ENCODE data around the gene KRT6A.
"Not testable (repeated sequence)": the region's sequence is repeated elsewhere in the genome, so short reads cannot be mapped to it uniquely, and the experiment has no call there.

Gene KRT6A

DNA sequence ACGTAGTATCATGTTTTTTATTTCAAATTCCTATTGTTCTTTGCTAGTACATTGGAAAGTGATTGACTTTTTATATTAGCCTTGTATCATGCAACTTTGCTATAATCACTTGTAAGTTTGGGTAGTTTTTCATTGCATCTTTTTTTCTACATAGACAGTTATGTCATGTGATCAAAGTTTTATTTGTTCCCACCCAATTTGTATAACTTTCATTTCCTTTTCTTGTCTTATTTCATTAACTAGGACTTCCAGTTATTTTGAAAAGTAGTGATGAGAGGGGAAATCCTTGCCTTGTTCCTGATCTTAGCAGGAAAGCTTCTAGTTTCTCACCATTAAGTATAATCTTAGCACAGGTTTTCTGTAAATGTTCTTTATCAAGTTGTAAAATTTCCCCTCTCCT is 9.8 kb upstream of the KRT6A start:
- no peak for DNase-seq (ENCODE audit: low spot score)
- no peak for FAIRE-seq

- DNase-seq (ENCODE audit: low spot score), result no peak
- no peak for FAIRE-seq
Measured at GRCh38 chr12:52501490-52501889, 8.4 kb upstream of the KRT6A start.

DNA sequence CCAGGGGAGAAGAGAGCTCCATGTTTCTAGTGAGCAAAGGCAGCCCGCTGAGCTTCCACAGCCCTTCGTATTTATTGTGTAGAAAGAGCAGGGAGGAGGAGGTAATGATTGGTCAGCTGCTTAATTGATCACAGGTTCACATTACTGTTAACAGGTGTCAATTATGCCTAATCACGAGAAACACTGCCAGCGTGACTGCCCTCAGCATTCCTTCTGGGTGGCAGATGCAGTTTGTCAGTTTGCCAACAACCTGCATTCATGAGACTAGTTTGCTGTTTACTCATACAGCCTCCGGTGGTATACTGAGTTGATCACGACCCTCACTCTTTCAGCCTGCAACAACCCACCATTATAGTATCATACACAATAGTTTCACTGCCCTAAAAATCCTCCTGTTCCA is 7.5 kb upstream of the KRT6A start:
- not testable (repeated sequence) for FAIRE-seq; DNase-seq (ENCODE audit: low spot score)

GRCh38 chr12:52499806-52500560 is 6.9 kb upstream of the KRT6A start:
- DNase-seq (ENCODE audit: low spot score), result no peak
- FAIRE-seq, result no peak

GRCh38 chr12:52498946-52499345 is 5.9 kb upstream of the KRT6A start:
- FAIRE-seq (no peak), DNase-seq (ENCODE audit: low spot score) (no peak)

DNA sequence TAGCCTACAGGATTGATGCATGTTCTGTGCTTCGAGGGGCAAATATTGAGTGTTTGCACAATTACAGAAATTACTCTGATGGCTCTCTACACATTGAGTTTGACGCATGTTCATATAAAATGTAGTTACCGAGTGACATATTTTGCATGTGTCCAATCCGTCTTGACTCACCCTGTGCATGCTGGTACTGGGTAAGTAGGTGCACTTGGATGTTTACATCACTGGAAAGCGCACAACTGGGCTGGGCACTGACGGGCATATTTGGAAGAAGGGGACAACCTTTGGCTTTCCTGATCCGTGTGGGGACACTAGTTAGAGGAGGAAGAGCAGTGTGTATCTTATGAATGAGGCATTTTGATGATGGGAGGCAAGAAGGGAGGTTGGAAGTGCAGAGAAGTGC is 4.9 kb upstream of the KRT6A start:
- no peak for DNase-seq (ENCODE audit: low spot score)
- no peak for FAIRE-seq

- peak; percentile 20 for FAIRE-seq
Measured at GRCh38 chr12:52496590-52497071, 3.6 kb upstream of the KRT6A start.

GRCh38 chr12:52496054-52496453 is 3.0 kb upstream of the KRT6A start:
- no peak for DNase-seq (ENCODE audit: low spot score)
- no peak for FAIRE-seq

More at GRCh38 chr12:52496590-52497071, 3.6 kb upstream of the KRT6A start:
- DNase-seq (ENCODE audit: low spot score), result peak; percentile 82

- DNase-seq (ENCODE audit: low spot score) (peak; percentile 41), FAIRE-seq (no peak)
Measured at GRCh38 chr12:52495389-52495788, 2.3 kb upstream of the KRT6A start.

DNA sequence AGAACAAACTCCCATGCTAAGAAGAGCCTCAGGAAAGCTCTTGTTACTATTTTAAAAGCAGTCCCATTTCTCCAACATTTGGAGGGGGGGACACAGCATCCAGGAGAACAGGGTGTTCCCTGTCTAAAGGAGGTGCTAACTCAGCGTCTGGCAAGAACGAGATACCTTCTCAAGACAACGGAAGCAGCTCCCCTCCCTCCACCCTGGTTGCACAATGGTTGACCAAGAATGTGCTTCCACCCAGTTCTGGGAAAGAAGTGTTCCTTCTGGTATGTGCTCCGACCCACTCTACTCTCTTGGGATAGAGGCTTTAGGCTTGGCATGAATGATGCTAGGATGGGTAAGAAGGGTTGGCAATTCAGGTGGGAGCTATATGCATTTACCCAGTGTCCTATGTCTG is 1.5 kb upstream of the KRT6A start:
- FAIRE-seq (no peak), DNase-seq (ENCODE audit: low spot score) (no peak)

- FAIRE-seq, result no peak
Measured at GRCh38 chr12:52494100-52494499, 1.0 kb upstream of the KRT6A start.

GRCh38 chr12:52492405-52492804 is 652 bp downstream of the KRT6A start:
- FAIRE-seq; DNase-seq (ENCODE audit: low spot score): not testable (repeated sequence)

More at GRCh38 chr12:52494100-52494499, 1.0 kb upstream of the KRT6A start:
- DNase-seq (ENCODE audit: low spot score), result no peak

- FAIRE-seq; DNase-seq (ENCODE audit: low spot score): not testable (repeated sequence)
Measured at GRCh38 chr12:52491495-52491894, 1.6 kb downstream of the KRT6A start.

DNA sequence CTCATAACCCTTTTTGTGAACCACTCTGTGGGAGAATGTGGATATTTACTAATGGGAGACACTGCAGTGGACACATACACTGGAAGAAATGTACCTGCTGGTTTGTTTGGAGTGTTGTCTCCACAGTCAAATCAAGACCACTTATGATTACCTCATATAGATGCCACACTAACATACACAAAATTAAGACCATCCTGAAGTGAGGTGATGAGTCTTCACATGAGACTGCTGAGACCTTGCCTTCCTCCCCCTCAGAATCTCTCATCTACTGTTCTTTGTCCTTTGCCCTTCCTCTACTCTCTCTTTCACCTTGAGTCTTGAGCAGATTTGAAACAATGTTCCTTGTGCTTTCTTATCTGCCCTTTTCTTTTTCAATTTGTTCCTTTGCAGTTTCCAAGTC is 4.3 kb downstream of the KRT6A start:
- no peak for DNase-seq (ENCODE audit: low spot score)
- no peak for FAIRE-seq

- FAIRE-seq, result not testable (repeated sequence)
Measured at GRCh38 chr12:52487744-52488443, 5.2 kb downstream of the KRT6A start.

DNA sequence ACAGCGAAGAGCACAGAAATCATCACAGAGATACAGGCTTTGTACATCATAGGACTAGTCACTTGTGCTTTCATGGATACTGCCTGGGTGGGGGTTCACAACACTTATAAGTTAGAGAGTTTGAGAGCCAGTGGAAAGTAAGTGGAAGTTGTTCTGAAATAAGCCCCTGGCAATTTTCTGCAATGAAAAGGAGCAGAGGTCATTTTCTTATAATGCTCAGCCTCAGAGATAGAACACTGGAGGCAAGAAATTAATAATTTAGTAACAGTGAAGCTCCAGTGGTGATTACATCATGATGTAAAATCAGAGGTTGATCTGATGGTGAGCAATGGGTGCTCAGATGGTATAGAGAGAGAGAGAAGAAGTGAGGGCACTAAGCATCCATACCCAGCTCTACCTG is 5.8 kb downstream of the KRT6A start:
- FAIRE-seq (no peak), DNase-seq (ENCODE audit: low spot score) (no peak)

More at GRCh38 chr12:52487744-52488443, 5.2 kb downstream of the KRT6A start:
- DNase-seq (ENCODE audit: low spot score), result not testable (repeated sequence)

GRCh38 chr12:52486166-52487105 is 6.6 kb downstream of the KRT6A start:
- FAIRE-seq (no peak), DNase-seq (ENCODE audit: low spot score) (no peak)

GRCh38 chr12:52480073-52480472 is 13.0 kb downstream of the KRT6A start:
- FAIRE-seq, result no peak

DNA sequence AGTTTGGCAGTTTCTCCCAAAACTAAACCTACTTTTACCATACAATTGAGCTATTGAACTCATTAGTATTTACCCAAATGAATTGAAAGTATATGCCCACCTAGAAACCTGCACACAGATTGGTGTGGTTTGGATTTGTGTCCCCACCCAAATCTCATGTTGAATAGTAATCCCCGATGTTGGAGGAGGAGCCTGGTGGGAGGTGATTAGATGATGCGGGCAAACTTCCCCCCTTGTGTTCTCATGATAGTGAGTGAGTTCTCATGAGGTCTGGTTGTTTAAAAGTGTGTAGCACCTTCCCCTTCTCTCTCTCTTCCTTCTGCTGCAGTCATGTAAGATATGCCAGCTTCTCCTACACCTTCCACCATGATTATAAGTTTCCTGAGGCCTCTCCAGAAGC is 15.4 kb downstream of the KRT6A start:
- DNase-seq (ENCODE audit: low spot score), result no peak
- no peak for FAIRE-seq

More at GRCh38 chr12:52480073-52480472, 13.0 kb downstream of the KRT6A start:
- no peak for DNase-seq (ENCODE audit: low spot score)

- DNase-seq (ENCODE audit: low spot score), result no peak
- FAIRE-seq, result no peak
Measured at GRCh38 chr12:52474212-52474611, 18.8 kb downstream of the KRT6A start.

GRCh38 chr12:52473768-52474167 is 19.3 kb downstream of the KRT6A start, which contains the start of gene KRT6C:
KRT6C (minus strand) TSS chr12:52473805; CDS start chr12:52473737, 68 bp downstream.
- FAIRE-seq (no peak), DNase-seq (ENCODE audit: low spot score) (no peak)
